Naive B cell (primary cell): ENCODE results near the gene OR4K13. TPM values are rescaled to one million over a fixed set of nuclear protein-coding genes. Genes with fewer than 3 reads are reported as not detected.

Source experiments
- ATAC-seq, 2 donors: fragments of 150-1000 bp; cut with Tn5 transposase; 2 replicates each; pipeline ENCODE4 v1.10.0; 2021; ENCODE audit warnings: low read depth in 2 of 2, mild to moderate bottlenecking in 2 of 2, moderate library complexity in 2 of 2
- DNase-seq: peaks from one replicate; pipeline ENCODE4 v3.0.0; 2022
- H3K27ac Mint-ChIP-seq, 6 donors: one replicate each; pipeline ENCODE4 v1.8.0; 2020 to 2022; ENCODE audit warnings: mild to moderate bottlenecking in 6 of 6, mixed read lengths in 6 of 6, moderate library complexity in 5 of 6, inconsistent platforms in 2 of 6
- H3K27me3 Mint-ChIP-seq, 3 donors: one replicate each; pipeline ENCODE4 v1.8.0; 2021 to 2022; ENCODE audit warnings: mixed read lengths in 3 of 3, mild to moderate bottlenecking in 1 of 3
- H3K36me3 Mint-ChIP-seq, 2 donors: one replicate each; pipeline ENCODE4 v1.8.0; 2020 to 2022; ENCODE audit warnings: mixed read lengths in 2 of 2, inconsistent platforms in 1 of 2, mild to moderate bottlenecking in 1 of 2
- H3K4me1 Mint-ChIP-seq, 3 donors: one replicate each; pipeline ENCODE4 v1.8.0; 2020 to 2022; ENCODE audit warnings: mixed read lengths in 3 of 3, inconsistent platforms in 1 of 3, mild to moderate bottlenecking in 1 of 3, moderate library complexity in 1 of 3
- H3K4me3 Mint-ChIP-seq, 8 donors: one replicate each; pipeline ENCODE4 v1.8.0; 2020 to 2022; ENCODE audit warnings: mild to moderate bottlenecking in 8 of 8, mixed read lengths in 8 of 8, moderate library complexity in 8 of 8, inconsistent platforms in 2 of 8
- H3K9me3 Mint-ChIP-seq, 7 donors: one replicate each; pipeline ENCODE4 v1.8.0; 2020 to 2022; ENCODE audit warnings: mixed read lengths in 7 of 7, mild to moderate bottlenecking in 5 of 7, inconsistent platforms in 2 of 7, moderate library complexity in 1 of 7
- polyA plus RNA-seq, 6 donors: library from polyadenylated mRNA; unstranded; fragments of 300-500 nt; fragmentation: Illumina TruSeq; gene quantifications; one replicate each; pipeline ENCODE4 v1.2.3, GENCODE V29; 2021; ENCODE audit warnings: low read depth in 6 of 6

The OR4K13 gene
- not detected for polyA plus RNA-seq

- H3K9me3 Mint-ChIP-seq = peaks cover 0 to 8% (median 2%) of the 10 kb centered on the region in 7 donors
- no peak for ATAC-seq
- H3K27ac Mint-ChIP-seq = no peak within 1 kb of the TSS
- no peaks in the 10 kb centered on the region for H3K4me1 Mint-ChIP-seq
- no peaks in the 10 kb centered on the region for H3K27me3 Mint-ChIP-seq
- H3K4me3 Mint-ChIP-seq = no peak within 1 kb of the TSS
- H3K36me3 Mint-ChIP-seq = no peaks in the 10 kb centered on the region
- no peak for DNase-seq
Measured at GRCh38 chr14:20035938-20036337, at the start of gene OR4K13. Gene OR4K13 (minus strand): TSS chr14:20036038. CDS start chr14:20034758, 1,280 bp downstream.

GRCh38 chr14:20059745-20060144 lies 23.9 kb upstream of the OR4K13 start, which contains the start of gene OR4L1:
Gene OR4L1 (plus strand): TSS chr14:20060045. CDS start chr14:20060045, 0 bp downstream.
- Mint-ChIP-seq H3K27me3 (peaks cover 0 to 5% (median 5%) of the 10 kb centered on the region in 3 donors), H3K27ac (no peak within 1 kb of the TSS), H3K4me1 (no peaks in the 10 kb centered on the region), H3K4me3 (no peak within 1 kb of the TSS), H3K9me3 (peaks cover 0 to 8% (median 4%) of the 10 kb centered on the region in 7 donors), H3K36me3 (no peaks in the 10 kb centered on the region)
- no peak for DNase-seq
- no peak for ATAC-seq

- no peaks in the 10 kb centered on the region for H3K36me3 Mint-ChIP-seq
- no peak overlapping the region for H3K27ac Mint-ChIP-seq
- ATAC-seq (no peak), DNase-seq (no peak)
- H3K4me1 Mint-ChIP-seq = no peaks in the 10 kb centered on the region
- H3K9me3 Mint-ChIP-seq = no peaks in the 10 kb centered on the region
- peaks cover 0 to 14% (median 5%) of the 10 kb centered on the region in 3 donors for H3K27me3 Mint-ChIP-seq
- H3K4me3 Mint-ChIP-seq = no peak overlapping the region
Measured at GRCh38 chr14:20048202-20048601, 12.4 kb upstream of the OR4K13 start.

GRCh38 chr14:20044243-20044642 lies 8.4 kb upstream of the OR4K13 start:
- DNase-seq (no peak), ATAC-seq (no peak)
- H3K36me3 Mint-ChIP-seq = no peaks in the 10 kb centered on the region
- no peaks in the 10 kb centered on the region for H3K4me1 Mint-ChIP-seq
- peaks cover 0 to 2% (median 2%) of the 10 kb centered on the region in 3 donors for H3K27me3 Mint-ChIP-seq
- no peak overlapping the region for H3K4me3 Mint-ChIP-seq
- H3K27ac Mint-ChIP-seq = no peak overlapping the region
- peaks cover 0 to 11% (median 4%) of the 10 kb centered on the region in 7 donors for H3K9me3 Mint-ChIP-seq

- no peak overlapping the region for H3K4me3 Mint-ChIP-seq
- no peaks in the 10 kb centered on the region for H3K4me1 Mint-ChIP-seq
- no peaks in the 10 kb centered on the region for H3K36me3 Mint-ChIP-seq
- ATAC-seq = no peak
- no peaks in the 10 kb centered on the region for H3K27me3 Mint-ChIP-seq
- no peak for DNase-seq
- H3K9me3 Mint-ChIP-seq = peaks cover 0 to 8% (median 2%) of the 10 kb centered on the region in 7 donors
- no peak overlapping the region for H3K27ac Mint-ChIP-seq
Measured at GRCh38 chr14:20035449-20035848, 389 bp downstream of the OR4K13 start.

GRCh38 chr14:20031058-20031457 lies 4.8 kb downstream of the OR4K13 start:
- H3K4me3 Mint-ChIP-seq = no peak overlapping the region
- peaks cover 0 to 5% (median 2%) of the 10 kb centered on the region in 7 donors for H3K9me3 Mint-ChIP-seq
- peaks cover 0 to 3% (median 0%) of the 10 kb centered on the region in 3 donors for H3K27me3 Mint-ChIP-seq
- H3K36me3 Mint-ChIP-seq = no peaks in the 10 kb centered on the region
- no peak for DNase-seq
- H3K4me1 Mint-ChIP-seq = no peaks in the 10 kb centered on the region
- ATAC-seq = no peak
- H3K27ac Mint-ChIP-seq = no peak overlapping the region

GRCh38 chr14:20019257-20019865 lies 16.5 kb downstream of the OR4K13 start, which contains the start of gene OR4K14:
Gene OR4K14 (minus strand): TSS chr14:20019307. CDS start chr14:20015193, 4,114 bp downstream.
- ATAC-seq (no peak), DNase-seq (no peak)
- no peaks in the 10 kb centered on the region for H3K4me1 Mint-ChIP-seq
- H3K27ac Mint-ChIP-seq = no peak within 1 kb of the TSS
- H3K9me3 Mint-ChIP-seq = peaks cover 0 to 7% (median 2%) of the 10 kb centered on the region in 7 donors
- peaks cover 0 to 7% (median 0%) of the 10 kb centered on the region in 3 donors for H3K27me3 Mint-ChIP-seq
- H3K36me3 Mint-ChIP-seq = no peaks in the 10 kb centered on the region
- no peak within 1 kb of the TSS for H3K4me3 Mint-ChIP-seq

- no peaks in the 10 kb centered on the region for H3K27me3 Mint-ChIP-seq
Measured at GRCh38 chr14:20008156-20008555, 27.7 kb downstream of the OR4K13 start.

GRCh38 chr14:20002319-20002718 lies 33.5 kb downstream of the OR4K13 start:
- Mint-ChIP-seq H3K27ac (no peak overlapping the region), H3K4me1 (no peaks in the 10 kb centered on the region), H3K9me3 (peaks cover 0 to 12% (median 2%) of the 10 kb centered on the region in 7 donors), H3K27me3 (peaks cover 0 to 6% (median 0%) of the 10 kb centered on the region in 3 donors), H3K36me3 (no peaks in the 10 kb centered on the region), H3K4me3 (no peak overlapping the region)
- DNase-seq = no peak
- no peak for ATAC-seq

More at GRCh38 chr14:20008156-20008555, 27.7 kb downstream of the OR4K13 start:
- Mint-ChIP-seq H3K4me1 (no peaks in the 10 kb centered on the region), H3K4me3 (no peak overlapping the region), H3K36me3 (no peaks in the 10 kb centered on the region), H3K9me3 (peaks cover 0 to 28% (median 8%) of the 10 kb centered on the region in 7 donors), H3K27ac (no peak overlapping the region)
- DNase-seq (no peak), ATAC-seq (no peak)

- no peak for DNase-seq
- no peak within 1 kb of the TSS for H3K27ac Mint-ChIP-seq
- H3K4me1 Mint-ChIP-seq = no peaks in the 10 kb centered on the region
Measured at GRCh38 chr14:20001863-20002262, 34.0 kb downstream of the OR4K13 start, which contains the start of gene OR4Q2. Gene OR4Q2 (plus strand): TSS chr14:20002163.

GRCh38 chr14:19993438-19993837 lies 42.4 kb downstream of the OR4K13 start:
- ATAC-seq (no peak), DNase-seq (no peak)
- H3K27me3 Mint-ChIP-seq = no peaks in the 10 kb centered on the region
- peaks cover 0 to 6% of the 10 kb centered on the region in 2 donors for H3K36me3 Mint-ChIP-seq
- no peak overlapping the region for H3K27ac Mint-ChIP-seq
- peaks cover 6 to 18% (median 10%) of the 10 kb centered on the region in 7 donors for H3K9me3 Mint-ChIP-seq
- no peak overlapping the region for H3K4me3 Mint-ChIP-seq
- no peaks in the 10 kb centered on the region for H3K4me1 Mint-ChIP-seq

More at GRCh38 chr14:20001863-20002262, 34.0 kb downstream of the OR4K13 start, which contains the start of gene OR4Q2:
- H3K27me3 Mint-ChIP-seq = peaks cover 0 to 6% (median 0%) of the 10 kb centered on the region in 3 donors
- ATAC-seq = no peak
- peaks cover 0 to 7% (median 0%) of the 10 kb centered on the region in 7 donors for H3K9me3 Mint-ChIP-seq
- H3K4me3 Mint-ChIP-seq = no peak within 1 kb of the TSS
- no peaks in the 10 kb centered on the region for H3K36me3 Mint-ChIP-seq
